NCI-H2171 (cell line): Measurements from ENCODE around the gene NLGN1.
A peak's percentile ranks its signal among the peaks of the same experiment; 100 is the strongest.
"Not testable (repeated sequence)": the region's sequence is repeated elsewhere in the genome, so short reads cannot be mapped to it uniquely, and the experiment has no call there.

Source experiments
- DNase-seq: peaks from one replicate; lab custom pipeline; 2025; lab: John Stamatoyannopoulos, UW

The NLGN1 gene

DNA sequence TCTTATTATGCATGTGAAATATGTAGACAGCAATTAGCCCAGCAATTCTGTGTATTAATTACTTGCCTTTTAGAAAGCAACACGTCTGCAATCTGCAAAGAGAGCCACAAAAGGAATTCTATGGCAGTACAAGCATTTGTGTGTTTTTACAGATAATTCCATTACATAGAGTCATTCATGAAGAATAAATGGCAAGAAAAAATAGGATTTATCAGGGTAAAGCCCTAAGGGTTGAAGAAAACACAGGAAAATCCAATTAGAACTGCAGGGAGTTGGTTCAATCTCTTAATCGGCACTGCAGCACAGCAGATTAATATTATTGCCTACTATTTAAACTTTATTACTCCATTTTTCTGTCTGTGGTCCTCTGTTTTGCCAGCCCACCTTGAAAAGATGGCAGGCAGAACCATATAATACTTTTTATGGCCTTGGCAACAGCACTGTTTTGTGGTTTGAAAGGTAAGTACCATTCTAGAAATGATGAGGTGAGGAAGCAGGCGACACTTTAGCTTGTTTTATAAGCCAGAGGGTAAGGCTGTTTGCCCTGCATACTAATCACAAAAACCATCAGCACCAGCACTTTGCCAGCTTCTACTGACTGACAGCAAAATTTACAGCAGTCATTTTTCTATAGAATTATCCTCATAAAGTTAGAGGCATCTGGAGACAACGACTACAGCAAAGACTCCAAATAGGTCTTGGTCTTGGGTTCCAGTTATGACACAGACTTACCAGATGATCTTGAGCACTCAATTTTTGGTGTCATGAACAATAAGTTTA is 823.4 kb downstream of the NLGN1 start:
- no peak for DNase-seq

DNA sequence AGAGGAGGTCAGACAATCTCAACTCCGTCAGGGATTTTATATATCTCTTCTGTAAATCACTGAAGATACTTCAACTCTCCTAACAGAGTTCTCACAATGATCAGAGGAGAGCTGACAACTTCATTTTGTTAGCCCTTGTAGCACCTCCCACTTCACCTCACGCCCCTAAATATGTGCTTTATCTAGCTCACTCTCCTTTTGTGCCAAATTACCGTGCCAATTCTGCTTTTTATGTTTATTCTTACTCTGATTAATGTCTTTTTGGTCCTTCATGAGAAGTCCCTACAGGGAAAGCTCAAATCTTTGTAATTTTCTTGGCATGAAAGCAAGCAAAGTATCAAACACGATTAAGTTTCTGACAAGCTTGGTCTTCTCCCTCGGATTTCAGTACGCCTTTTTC is 825.5 kb downstream of the NLGN1 start:
- no peak for DNase-seq

DNA sequence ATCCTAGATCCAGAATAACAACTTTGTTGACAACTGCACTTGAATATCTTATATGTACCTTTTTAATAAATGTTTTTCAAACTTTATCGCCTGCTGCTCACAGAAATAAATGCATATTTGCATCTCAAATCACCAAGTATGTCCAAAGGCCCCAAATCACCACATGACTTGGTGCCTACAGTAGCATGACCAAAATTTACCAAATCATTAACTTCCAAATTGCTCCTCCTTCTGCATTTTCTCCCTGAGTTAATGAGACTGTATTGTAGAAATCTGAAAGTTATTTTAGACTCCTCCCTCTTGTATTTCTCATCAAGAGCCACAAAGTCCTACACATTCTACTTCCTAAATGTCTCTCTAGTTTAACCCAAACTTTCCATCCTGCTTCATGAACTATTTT is 826.1 kb downstream of the NLGN1 start:
- no peak for DNase-seq

DNA sequence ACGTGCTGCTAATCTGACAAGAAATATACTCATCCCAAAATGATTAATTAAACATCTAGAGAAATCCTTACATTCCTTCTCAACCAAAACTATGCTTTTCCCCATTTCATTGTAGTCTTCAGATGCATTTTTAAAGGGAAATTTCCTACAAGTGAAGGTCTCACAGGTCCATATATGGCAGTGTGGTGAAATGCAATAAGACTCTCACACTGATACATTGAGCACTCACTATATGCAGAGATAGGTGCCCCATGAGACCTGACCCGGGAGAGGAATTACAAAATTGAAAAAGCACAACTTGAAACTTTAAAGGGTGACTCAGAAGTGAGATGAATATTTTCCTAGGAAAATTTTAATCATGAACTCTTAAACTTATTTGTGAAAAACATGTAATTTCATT is 832.4 kb downstream of the NLGN1 start:
- no peak for DNase-seq

DNA sequence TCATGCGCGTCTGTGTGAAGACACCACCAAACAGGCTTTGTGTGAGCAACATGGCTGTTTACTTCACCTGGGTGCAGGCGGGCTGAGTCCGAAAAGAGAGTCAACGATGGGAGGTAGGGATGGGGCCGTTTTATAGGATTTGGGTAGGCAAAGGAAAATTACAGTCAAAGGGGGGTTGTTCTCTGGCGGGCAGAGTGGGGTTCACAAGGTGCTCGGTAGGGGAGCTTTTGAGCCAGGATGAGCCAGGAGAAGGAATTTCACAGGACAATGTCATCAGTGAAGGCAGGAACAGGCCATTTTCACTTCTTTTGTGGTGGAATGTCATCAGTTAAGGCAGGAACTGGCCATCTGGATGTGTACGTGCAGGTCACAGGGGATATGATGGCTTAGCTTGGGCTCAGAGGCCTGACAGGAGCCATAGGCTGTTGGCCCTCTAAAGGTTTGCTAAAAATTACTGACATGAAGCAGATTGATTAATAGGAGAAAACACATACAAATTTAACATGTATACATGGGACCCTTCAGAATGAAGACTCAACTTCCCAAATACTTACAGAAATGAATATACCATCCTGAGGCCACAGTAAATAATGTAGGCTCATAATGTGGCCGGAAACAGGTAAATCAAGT is 834.6 kb downstream of the NLGN1 start:
- not testable (repeated sequence) for DNase-seq

DNA sequence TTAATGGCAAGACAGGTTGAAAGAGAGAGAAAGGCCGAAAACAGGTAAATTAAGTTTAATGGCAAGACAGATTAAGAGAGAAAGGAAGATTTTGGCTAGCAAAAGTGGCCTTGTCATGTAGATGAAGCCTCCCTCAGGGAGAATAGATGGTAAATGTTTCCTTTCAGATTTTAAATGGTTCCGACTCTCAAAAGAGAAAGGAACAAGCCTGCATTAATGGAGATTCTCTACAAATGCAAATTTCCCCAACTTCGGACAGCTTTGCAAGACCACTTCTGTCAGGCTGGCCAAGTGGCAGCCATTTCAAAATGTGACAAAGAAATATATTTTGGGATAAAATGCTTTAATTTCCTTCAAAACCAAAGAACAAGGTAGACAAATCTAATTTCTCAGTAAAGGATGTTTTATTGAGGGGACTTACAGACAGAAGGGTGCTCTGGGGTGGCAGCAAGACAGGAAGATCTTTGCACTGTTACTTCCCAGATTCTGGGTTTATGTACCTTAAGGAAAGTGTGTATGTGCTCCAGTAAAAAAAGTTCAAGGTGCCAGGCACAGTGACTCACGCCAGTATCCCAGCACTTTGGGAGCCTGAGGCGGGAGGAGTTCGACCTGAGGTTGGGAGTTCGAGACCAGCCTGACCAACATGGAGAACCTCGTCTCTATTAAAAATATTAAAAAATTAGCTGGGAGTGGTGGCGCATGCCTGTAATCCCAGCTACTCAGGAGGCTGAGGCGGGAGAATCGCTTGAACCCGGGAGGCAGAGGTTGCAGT is 835.3 kb downstream of the NLGN1 start:
- DNase-seq: no peak

DNA sequence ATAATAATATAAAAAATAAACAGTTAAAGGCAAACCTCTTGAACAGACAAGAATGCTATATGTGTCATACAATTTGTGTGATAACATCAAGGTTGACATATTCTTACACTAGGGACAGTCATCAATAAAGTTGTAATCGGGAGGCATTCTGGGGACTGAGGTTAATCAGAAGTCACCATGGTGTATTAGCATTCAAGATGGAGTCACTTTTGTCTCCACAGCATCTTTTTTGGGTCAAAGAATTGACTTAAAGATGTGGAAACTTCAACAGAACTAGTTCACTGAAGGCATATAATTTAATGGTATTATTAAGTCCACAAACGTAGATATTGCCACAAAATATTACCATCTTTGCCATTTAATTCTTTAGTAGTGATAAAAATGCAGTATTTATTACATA is 836.0 kb downstream of the NLGN1 start:
- no peak for DNase-seq

DNA sequence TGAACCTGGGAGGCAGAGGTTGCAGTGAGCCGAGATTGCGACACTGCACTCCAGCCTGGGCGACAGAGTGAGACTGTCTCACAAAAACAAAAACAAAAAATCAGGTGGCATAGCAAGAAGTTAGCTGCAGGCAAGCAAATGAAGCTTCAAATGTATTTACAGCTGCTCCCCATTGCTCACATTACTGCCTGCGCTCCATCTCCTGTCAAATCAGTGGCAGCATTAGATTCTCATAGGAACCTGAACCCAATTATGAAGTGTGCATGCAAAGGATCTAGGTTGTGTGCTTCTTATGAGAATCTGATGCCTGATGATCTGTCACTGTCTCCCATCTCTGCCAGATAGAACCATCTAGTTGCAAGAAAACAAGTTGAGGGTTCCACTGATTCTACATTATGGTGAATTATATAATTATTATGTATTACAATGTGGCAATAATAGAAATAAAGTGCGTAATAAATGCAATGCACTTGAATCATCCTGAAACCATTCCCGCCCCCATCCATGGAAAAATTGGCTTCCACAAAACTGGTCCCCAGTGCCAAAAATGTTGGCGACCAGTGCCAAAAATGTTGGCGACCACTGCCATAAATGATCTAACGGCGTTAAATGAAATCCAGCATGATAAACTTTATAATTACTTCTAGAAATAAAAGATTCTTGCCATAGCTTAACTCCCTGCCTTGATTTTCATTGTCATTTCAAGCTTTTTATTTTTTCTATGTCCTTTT is 844.9 kb downstream of the NLGN1 start:
- no peak for DNase-seq

DNA sequence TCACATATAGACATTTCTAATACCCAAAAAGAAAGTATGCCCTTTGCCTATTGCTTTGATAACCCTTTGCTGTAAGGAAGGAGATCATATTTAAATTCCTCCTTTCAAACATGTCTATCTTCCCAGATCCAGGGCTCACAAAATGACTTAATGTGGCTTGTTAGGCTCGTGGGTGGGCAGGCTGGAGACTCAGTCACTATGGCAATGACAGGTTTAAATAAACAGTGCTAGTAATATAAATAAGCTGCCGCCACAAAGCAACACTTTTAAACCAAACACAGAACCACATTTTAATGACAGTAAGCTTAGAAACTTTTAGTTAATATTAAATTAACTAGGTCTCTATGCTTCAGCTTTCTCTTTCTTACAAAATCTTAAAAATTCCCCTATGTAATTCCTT is 845.6 kb downstream of the NLGN1 start:
- DNase-seq: no peak

DNA sequence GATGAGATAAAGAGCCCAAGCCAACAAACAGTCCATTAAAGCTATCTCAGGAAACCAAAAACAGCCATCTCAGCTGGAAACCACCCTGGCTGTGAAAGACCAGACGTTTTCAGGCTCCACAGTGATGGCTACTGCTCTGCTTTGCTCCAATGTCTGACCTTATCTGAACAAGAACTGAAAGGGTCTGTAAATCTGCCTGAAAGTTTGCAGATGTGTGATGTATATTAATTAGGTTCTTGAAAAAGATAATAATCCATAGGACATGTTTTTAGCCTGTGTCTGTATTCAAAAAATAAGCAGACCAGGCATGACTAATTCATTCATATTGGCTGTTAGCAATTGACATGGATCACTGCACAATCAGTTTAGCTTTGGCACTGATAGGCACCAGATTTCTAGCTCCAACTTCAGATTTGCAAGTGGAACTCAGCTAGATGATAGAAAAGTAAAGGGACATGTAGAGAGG is 850.2 kb downstream of the NLGN1 start:
- DNase-seq: no peak

DNA sequence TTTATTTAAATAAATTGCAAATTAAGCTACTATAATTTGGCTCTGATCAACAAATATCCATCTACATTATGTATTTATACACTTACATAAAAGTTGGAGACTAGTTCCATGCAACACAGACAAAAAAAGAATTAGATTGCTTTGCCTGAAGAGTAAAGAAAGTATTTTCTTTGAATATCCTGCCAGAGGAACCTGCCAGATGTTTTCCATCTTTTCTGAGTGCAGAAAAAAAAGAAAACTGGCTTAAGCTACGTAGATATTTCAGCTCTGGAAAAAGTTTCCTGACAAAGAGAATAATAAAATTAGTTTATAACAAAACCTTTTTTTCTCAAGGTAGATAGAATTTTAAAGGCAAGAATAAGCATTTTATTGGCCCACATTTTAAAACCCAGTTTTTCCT is 854.1 kb downstream of the NLGN1 start:
- DNase-seq: no peak

DNA sequence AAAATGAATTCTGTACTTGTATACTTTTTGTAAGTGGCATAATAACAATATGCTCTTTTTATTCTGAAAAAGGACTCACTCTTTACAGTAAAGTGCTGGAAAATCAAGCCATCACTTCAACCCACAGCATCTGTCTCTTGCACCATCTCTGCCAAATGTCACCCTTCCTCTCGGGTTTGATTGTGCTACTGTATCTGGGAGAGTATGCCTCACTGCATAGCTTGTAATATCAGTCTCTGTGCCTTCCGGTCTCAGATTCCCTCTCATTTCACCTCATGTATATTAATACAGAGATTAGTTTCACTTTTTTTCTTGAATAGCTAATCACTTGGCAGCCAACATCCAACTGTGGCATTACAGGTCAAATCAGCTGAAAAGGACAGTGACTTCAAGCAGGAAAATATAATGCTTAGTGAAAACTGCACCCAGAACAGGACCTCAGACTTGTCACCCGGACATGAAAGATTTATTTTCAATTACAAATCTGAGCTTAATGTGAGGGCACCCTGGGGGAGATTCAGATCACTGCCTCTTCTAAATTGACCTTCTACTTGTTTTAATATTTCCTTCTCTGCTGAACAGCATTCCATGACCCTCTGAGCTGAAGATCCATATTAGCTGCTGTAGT is 855.8 kb downstream of the NLGN1 start:
- peak; percentile 74 for DNase-seq

DNA sequence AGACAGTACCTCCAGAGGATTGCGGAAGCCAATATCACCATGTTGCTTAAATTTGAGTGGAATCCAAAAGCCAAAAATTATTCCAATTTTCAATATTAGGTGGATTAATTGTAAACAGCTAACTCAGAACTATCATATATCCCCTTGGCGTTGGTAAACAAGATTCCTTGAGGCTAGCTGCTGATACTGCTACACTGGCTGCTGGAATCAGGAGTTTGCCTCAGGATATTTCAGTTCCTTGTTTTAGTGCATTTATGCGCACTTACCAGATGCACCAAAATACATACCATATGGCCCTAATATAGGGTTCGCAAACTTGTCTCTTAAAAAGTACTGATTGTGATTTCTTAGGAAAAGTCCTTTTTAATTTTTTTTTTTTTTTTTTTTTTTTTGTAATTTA is 856.4 kb downstream of the NLGN1 start:
- DNase-seq: peak; percentile 12

DNA sequence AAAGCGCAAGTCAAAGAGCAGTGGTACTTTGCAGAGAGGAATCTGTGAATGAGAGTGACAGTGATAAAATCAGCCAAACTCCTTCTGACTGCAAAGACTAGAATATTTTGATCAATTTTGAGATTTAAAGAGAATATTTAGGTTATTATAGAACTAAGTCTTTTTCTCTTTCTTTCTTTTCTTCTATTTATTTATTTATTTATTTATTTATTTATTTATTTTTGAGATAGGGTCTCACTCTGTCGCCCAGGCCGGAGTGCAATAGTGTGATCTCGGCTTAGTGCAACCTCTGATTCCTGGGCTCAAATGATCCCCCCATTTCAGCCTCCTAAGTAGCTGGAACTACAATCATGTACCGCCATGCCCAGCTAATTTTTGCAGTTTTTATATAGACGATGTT is 857.9 kb downstream of the NLGN1 start:
- DNase-seq: no peak

DNA sequence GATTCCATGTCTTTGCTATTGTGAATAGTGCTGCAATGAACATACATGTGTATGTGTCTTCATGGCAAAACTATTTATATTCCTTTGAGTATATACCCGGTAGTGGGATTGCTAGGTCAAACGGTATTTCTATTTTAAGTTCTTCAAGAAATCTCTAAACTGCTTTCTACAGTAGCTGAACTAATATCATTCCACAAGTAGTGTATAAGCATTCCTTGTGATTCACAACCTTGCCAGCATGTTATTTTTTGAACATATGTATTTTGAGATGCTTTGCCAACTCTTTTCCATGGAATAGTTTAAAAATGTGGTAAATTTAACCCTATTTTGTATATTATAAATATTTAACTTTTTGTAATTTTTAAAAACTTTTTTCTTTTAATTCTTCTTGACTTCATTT is 868.9 kb downstream of the NLGN1 start:
- no peak for DNase-seq

DNA sequence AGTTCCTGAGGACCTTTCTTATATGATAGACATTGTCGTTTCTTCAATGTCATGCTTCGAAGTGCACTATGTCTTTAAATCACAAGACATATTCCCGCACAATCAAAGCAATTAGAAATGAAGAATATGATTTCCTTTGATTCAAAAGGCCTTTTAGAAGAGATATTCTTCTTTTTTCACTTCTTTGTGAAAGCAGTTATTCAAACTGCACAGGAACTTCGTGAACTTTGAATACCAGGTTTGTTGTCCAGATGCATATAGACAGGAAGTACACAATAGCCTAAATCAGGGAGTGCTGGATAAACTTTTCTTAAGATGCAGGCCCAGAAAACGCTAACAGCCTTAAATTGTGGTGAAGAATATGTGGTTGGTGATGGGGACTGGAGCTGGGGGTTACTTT is 870.5 kb downstream of the NLGN1 start:
- no peak for DNase-seq

DNA sequence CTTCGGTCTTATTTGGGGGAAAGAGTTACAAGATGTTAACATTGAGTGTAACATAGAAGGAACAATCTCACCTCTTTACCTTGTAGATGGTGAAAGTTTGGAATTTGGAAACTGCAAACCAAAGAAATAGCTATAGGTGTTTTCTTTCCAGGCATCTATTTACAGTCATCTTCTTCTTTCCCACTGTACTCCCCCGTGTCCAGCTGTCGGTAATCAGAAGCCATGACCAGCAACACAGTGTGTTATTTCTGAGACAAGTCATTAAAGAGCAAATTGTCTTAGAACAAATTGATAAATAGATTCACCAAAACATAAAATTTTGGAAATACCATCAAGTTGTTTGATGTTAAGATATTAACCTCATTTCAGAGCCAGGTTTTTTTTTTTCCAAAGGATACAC is 871.0 kb downstream of the NLGN1 start:
- DNase-seq: no peak

DNA sequence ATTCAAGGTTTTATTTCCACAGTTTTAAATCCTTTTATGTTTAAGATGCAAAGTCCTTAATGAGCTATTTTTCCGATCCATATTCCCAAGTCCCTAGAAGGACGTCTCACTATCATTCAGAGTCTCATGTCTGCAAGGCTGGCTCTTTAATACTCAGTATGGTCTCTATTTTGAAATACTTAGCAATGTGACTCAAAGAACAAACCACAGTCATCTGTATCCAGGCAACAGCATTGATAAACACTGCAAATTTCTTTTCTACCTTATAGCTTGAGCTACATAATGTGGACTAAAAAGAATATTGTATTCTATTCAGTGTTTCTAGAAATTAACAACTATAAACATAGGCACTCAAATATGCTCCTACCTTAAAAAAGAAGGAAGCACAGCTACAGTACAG is 873.3 kb downstream of the NLGN1 start:
- DNase-seq: no peak

DNA sequence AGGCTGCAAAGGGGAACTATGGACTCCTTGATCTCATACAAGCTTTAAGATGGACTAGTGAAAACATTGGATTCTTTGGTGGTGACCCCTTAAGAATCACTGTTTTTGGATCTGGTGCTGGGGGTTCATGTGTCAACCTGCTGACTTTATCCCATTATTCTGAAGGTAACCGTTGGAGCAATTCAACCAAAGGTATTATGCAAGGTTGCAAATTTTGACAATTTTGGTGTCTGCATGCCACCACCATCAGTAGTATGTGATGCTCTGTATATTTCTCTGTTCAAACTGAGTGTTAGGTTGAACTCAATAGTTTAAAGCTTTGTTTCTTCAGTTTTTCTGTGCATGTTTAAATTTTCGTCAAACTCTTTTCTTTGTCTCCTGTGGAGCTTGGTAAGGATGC is 877.8 kb downstream of the NLGN1 start:
- DNase-seq: no peak

DNA sequence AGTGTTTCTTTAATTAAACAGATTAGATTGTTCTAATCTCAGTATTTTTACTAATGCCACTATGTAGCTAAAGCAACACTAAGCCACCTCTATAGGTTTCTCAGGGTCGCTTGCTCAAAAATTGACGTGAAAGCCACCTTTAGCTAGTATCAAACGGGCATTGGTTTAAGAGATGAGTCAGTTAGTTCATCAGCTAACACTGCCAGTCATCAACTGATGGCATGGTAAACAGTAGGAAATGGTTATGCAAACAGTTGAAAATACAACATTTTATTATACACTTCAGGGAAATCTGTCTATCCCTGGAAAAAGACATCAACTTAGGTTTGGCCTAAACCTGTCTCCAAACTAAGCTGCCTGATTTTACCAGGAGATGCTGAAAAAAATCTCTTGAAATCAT is 879.3 kb downstream of the NLGN1 start:
- no peak for DNase-seq

DNA sequence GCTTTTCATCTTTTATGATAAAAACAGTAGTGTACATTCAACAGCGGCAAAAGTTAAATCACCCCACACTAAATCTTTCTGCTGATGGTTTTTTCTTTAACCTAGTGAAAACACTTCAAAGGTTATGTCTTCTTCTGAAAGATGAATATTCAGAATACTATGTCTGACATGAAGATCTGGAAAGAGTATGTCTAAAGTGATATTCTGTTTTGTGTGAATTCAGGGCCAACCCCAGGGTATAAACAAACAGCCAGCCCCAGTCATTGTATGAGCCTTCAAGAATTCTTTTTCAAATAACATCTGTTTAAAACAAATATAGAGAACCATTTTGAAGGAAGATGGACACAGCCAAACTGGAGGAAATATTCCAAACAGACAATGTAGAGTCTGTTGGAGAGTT is 880.5 kb downstream of the NLGN1 start:
- no peak for DNase-seq

DNA sequence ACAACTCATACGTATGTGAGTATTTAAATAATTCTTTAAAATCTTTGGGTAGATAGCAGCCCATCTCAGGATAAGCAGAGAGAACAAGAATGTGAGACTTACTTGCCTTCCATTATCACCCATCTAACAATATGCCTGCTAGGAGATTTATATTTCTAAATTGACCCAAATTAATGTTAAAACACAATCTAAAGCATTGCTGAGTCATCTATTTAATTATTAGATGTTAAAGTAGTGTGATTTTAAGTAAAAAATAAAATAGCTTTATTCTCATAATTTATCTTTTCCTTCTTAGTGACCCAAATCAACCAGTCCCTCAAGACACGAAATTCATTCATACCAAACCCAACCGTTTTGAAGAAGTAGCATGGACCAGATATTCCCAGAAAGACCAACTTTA is 882.6 kb downstream of the NLGN1 start:
- no peak for DNase-seq
